Peyer's patch (tissue), 4 donors: ENCODE measurements around the gene METTL24. TPM values are rescaled to one million over a fixed set of nuclear protein-coding genes. Genes with fewer than 3 reads are reported as not detected.
A peak's percentile ranks its signal among the peaks of the same experiment; 100 is the strongest.
"Not testable (repeated sequence)": the region's sequence is repeated elsewhere in the genome, so short reads cannot be mapped to it uniquely, and the experiment has no call there.

Experiments
- DNase-seq, 3 donors: peaks; one replicate each; pipeline ENCODE4 v3.0.0-alpha.2; 2017 to 2019
- H3K27ac ChIP-seq, 4 donors: fragments of 200-600 bp; sonication (generic); one replicate each; pipeline ENCODE4 v1.5.1; 2016 to 2019
- H3K27me3 ChIP-seq, 2 donors: fragments of 200-600 bp; sonication (generic); one replicate each; pipeline ENCODE4 v1.5.1; 2019
- H3K36me3 ChIP-seq, 3 donors: fragments of 200-600 bp; sonication (generic); one replicate each; pipeline ENCODE4 v1.5.1; 2016 to 2019
- H3K4me1 ChIP-seq, 4 donors: fragments of 200-600 bp; sonication (generic); one replicate each; pipeline ENCODE4 v1.5.1; 2016 to 2019
- H3K4me3 ChIP-seq, 4 donors: fragments of 200-600 bp; sonication (generic); 1 replicate in 3 of 4; 2 replicates in 1 of 4; pipeline ENCODE4 v1.5.1; 2016 to 2019; ENCODE audit warnings: mild to moderate bottlenecking in 1 of 4
- H3K9me3 ChIP-seq, 4 donors: fragments of 200-600 bp; sonication (generic); one replicate each; pipeline ENCODE4 v1.5.1; 2016 to 2019; ENCODE audit warnings: mild to moderate bottlenecking in 1 of 4
- CTCF ChIP-seq, 6 experiments: fragments of 450-650 bp in 4 of 6; fragments of 200-600 bp in 2 of 6; sonication (generic) in 1 of 6; IDR thresholded peaks; one replicate each; pipeline ENCODE4 v1.5.1; 2017 to 2019; ENCODE audit warnings: antibody characterized with exemption in 6 of 6, mild to moderate bottlenecking in 3 of 6, moderate library complexity in 1 of 6
- POLR2A ChIP-seq, 2 donors: fragments of 450-650 bp; IDR thresholded peaks; one replicate each; pipeline ENCODE4 v1.5.1; 2017; ENCODE audit warnings: antibody characterized with exemption in 2 of 2, mild to moderate bottlenecking in 2 of 2, moderate library complexity in 2 of 2
- total RNA-seq, 4 donors: library from RNA; depleted of rRNA; stranded (reverse); fragments of >200 nt; gene quantifications; one replicate each; pipeline ENCODE4 v1.1.0, GENCODE V29; 2016

METTL24 gene
- total RNA-seq, 4 donors from 2014 or later, result 3.9 to 11.2 (median 6.8) TPM

- no peaks in the 10 kb centered on the region for H3K27me3 ChIP-seq
- DNase-seq, result no peak
- TF ChIP-seq CTCF (IDR thresholded peaks at IDR 0.05) (no peak), POLR2A (IDR thresholded peaks at IDR 0.05) (no peak)
- no peak overlapping the region for H3K4me3 ChIP-seq
- peak overlapping the region in 1 of 4 donors; percentile 89 for H3K27ac ChIP-seq
- H3K9me3 ChIP-seq, result no peaks in the 10 kb centered on the region
- H3K4me1 ChIP-seq, result peaks cover 0 to 7% (median 0%) of the 10 kb centered on the region in 4 donors
- H3K36me3 ChIP-seq, result no peaks in the 10 kb centered on the region
Measured at GRCh38 chr6:110351986-110352385, 6.2 kb downstream of the METTL24 start.

- H3K27ac ChIP-seq, result peak overlapping the region in 1 of 4 donors; percentile 89
- no peak for DNase-seq
- TF ChIP-seq POLR2A (IDR thresholded peaks at IDR 0.05) (no peak), CTCF (IDR thresholded peaks at IDR 0.05) (no peak)
- no peaks in the 10 kb centered on the region for H3K27me3 ChIP-seq
- no peaks in the 10 kb centered on the region for H3K9me3 ChIP-seq
- H3K4me3 ChIP-seq, result no peak overlapping the region
- peaks cover 0 to 7% (median 0%) of the 10 kb centered on the region in 4 donors for H3K4me1 ChIP-seq
- no peaks in the 10 kb centered on the region for H3K36me3 ChIP-seq
Measured at GRCh38 chr6:110351546-110351945, 6.6 kb downstream of the METTL24 start.

GRCh38 chr6:110350593-110350992, 7.6 kb downstream of the METTL24 start:
- not testable (repeated sequence) for H3K4me1 ChIP-seq, DNase-seq, H3K4me3 ChIP-seq, H3K36me3 ChIP-seq, H3K27ac ChIP-seq, H3K9me3 ChIP-seq, H3K27me3 ChIP-seq

GRCh38 chr6:110348961-110349690, 9.0 kb downstream of the METTL24 start:
- DNase-seq, result no peak
- Histone ChIP-seq H3K27ac (no peak overlapping the region), H3K36me3 (no peaks in the 10 kb centered on the region), H3K27me3 (no peaks in the 10 kb centered on the region), H3K9me3 (no peaks in the 10 kb centered on the region), H3K4me3 (no peak overlapping the region), H3K4me1 (peaks cover 0 to 7% (median 0%) of the 10 kb centered on the region in 4 donors)
- TF ChIP-seq CTCF (IDR thresholded peaks at IDR 0.05) (no peak), POLR2A (IDR thresholded peaks at IDR 0.05) (no peak)

- no peak for DNase-seq
- Histone ChIP-seq H3K9me3 (no peaks in the 10 kb centered on the region), H3K27ac (no peak overlapping the region), H3K36me3 (no peaks in the 10 kb centered on the region), H3K4me1 (no peaks in the 10 kb centered on the region), H3K27me3 (no peaks in the 10 kb centered on the region), H3K4me3 (no peak overlapping the region)
- TF ChIP-seq POLR2A (IDR thresholded peaks at IDR 0.05), result no peak
- no peak for TF ChIP-seq CTCF (IDR thresholded peaks at IDR 0.05)
Measured at GRCh38 chr6:110345025-110345424, 13.1 kb downstream of the METTL24 start.

- Histone ChIP-seq H3K9me3 (no peaks in the 10 kb centered on the region), H3K27me3 (no peaks in the 10 kb centered on the region), H3K4me3 (no peak overlapping the region), H3K36me3 (no peaks in the 10 kb centered on the region), H3K4me1 (no peaks in the 10 kb centered on the region), H3K27ac (no peak overlapping the region)
- no peak for DNase-seq
- no peak for TF ChIP-seq POLR2A (IDR thresholded peaks at IDR 0.05)
- TF ChIP-seq CTCF (IDR thresholded peaks at IDR 0.05), result no peak
Measured at GRCh38 chr6:110342759-110343158, 15.4 kb downstream of the METTL24 start.
